C4-2B (cell line): Measurements from ENCODE around the gene RAB27A.

Experiments used
- CTCF ChIP-seq: fragments of 450-650 bp; conservative IDR thresholded peaks from 2 replicates; pipeline ENCODE4 v1.5.1; 2017; ENCODE audit warnings: mild to moderate bottlenecking
- ZFX ChIP-seq: fragments of 450-650 bp; IDR thresholded peaks from 2 replicates; pipeline ENCODE4 v1.6.1; 2017

- no peak for TF ChIP-seq CTCF
- no peak for TF ChIP-seq ZFX
Observed at GRCh38 chr15:55253580-55253979, 36.0 kb downstream of the RAB27A start.
